Smooth muscle cell (in vitro differentiated cells): Measurements from ENCODE around the gene ETS2. TPM values are rescaled to one million over a fixed set of nuclear protein-coding genes. Genes with fewer than 3 reads are reported as not detected.

Experiments used
- DNase-seq: peaks from one replicate; lab custom pipeline; 2025; ENCODE audit not compliant: unreplicated experiment; lab: John Stamatoyannopoulos, UW
- H2AFZ ChIP-seq: fragments of 200-600 bp; sonication (generic); 2 replicates; pipeline ENCODE4 v1.6.0; 2016; ENCODE audit warnings: antibody characterized with exemption, low read depth, mild to moderate bottlenecking
- H3F3A ChIP-seq: fragments of 200-600 bp; sonication (generic); 2 replicates; pipeline ENCODE4 v1.6.0; 2017; ENCODE audit warnings: antibody characterized with exemption, low read depth
- H3K27ac ChIP-seq: fragments of 200-600 bp; sonication (generic); 2 replicates; pipeline ENCODE4 v1.5.1; 2016; ENCODE audit warnings: low read depth, mild to moderate bottlenecking
- H3K27me3 ChIP-seq: fragments of 200-600 bp; sonication (generic); 2 replicates; pipeline ENCODE4 v1.6.1; 2016; ENCODE audit warnings: low read depth, mild to moderate bottlenecking
- H3K36me3 ChIP-seq: fragments of 200-600 bp; sonication (generic); 2 replicates; pipeline ENCODE4 v1.5.1; 2016; ENCODE audit warnings: low read depth
- H3K4me1 ChIP-seq: fragments of 200-600 bp; sonication (generic); 2 replicates; pipeline ENCODE4 v1.5.1; 2016; ENCODE audit warnings: low read depth
- H3K4me2 ChIP-seq: fragments of 200-600 bp; sonication (generic); 2 replicates; pipeline ENCODE4 v1.6.0; 2016; ENCODE audit warnings: mild to moderate bottlenecking
- H3K4me3 ChIP-seq: fragments of 200-600 bp; sonication (generic); 2 replicates; pipeline ENCODE4 v1.5.1; 2016; ENCODE audit warnings: mild to moderate bottlenecking
- H3K79me2 ChIP-seq: fragments of 200-600 bp; sonication (generic); 2 replicates; pipeline ENCODE4 v1.6.0; 2016; ENCODE audit warnings: low read depth, mild to moderate bottlenecking
- H3K9ac ChIP-seq: fragments of 200-600 bp; sonication (generic); 2 replicates; pipeline ENCODE4 v1.6.0; 2016; ENCODE audit warnings: low read depth
- H3K9me3 ChIP-seq: fragments of 200-600 bp; sonication (generic); replicated peaks from 2 replicates; pipeline ENCODE4 v1.5.1; 2016; ENCODE audit warnings: low read depth
- H4K20me1 ChIP-seq: fragments of 200-600 bp; sonication (generic); 2 replicates; pipeline ENCODE4 v1.6.0; 2016; ENCODE audit warnings: low read depth
- CTCF ChIP-seq: fragments of 200-600 bp; sonication (generic); IDR thresholded peaks from 2 replicates; pipeline ENCODE4 v1.5.1; 2017; ENCODE audit warnings: borderline replicate concordance, mild to moderate bottlenecking, antibody characterized with exemption; ENCODE audit not compliant: insufficient read depth, poor library complexity, severe bottlenecking
- WGBS: methylation state at CpG from one replicate; pipeline ENCODE4 v1.1.7; 2016; ENCODE audit warnings: low lambda C conversion rate; 5-methylcytosine and 5-hydroxymethylcytosine counted together
- polyA plus RNA-seq: library from polyadenylated mRNA; unstranded; fragments of >200 nt; fragmentation: Nextera tagmentation; extraction: Ambion mirVana; gene quantifications from 2 replicates; pipeline ENCODE4 v1.2.1, GENCODE V29; 2016
- total RNA-seq: library from RNA; depleted of rRNA; stranded (reverse); fragments of >200 nt; gene quantifications from 2 replicates; pipeline ENCODE4 v1.2.3, GENCODE V29; 2014

Gene ETS2
- total and polyA plus RNA-seq, 2 experiments from 2014 or later = 65.9 to 77.7 TPM

GRCh38 chr21:38765056-38765455, 40.7 kb upstream of the ETS2 start:
- Histone ChIP-seq H3K9me3 (no peaks in the 10 kb centered on the region), H3K4me1 (peaks cover 26% of the 10 kb centered on the region), H3K36me3 (peaks cover 4% of the 10 kb centered on the region), H3K9ac (no peak overlapping the region), H3K79me2 (peaks cover 64% of the 10 kb centered on the region), H3K27ac (no peak overlapping the region), H3K4me3 (no peak overlapping the region), H2AFZ (no peak overlapping the region), H3K4me2 (no peak overlapping the region), H4K20me1 (no peaks in the 10 kb centered on the region), H3K27me3 (no peaks in the 10 kb centered on the region), H3F3A (peaks cover 25% of the 10 kb centered on the region)
- no peak for TF ChIP-seq CTCF
- no peak for DNase-seq
- 98% methylated on average over 6 of the region's 6 CpGs for WGBS

- WGBS = 82% methylated on average over 13 of the region's 13 CpGs
- Histone ChIP-seq H3K27me3 (no peaks in the 10 kb centered on the region), H3K36me3 (peaks cover 4% of the 10 kb centered on the region), H3K4me2 (peak overlapping the region; percentile 64), H3K4me1 (peaks cover 17% of the 10 kb centered on the region), H3K27ac (peak overlapping the region; percentile 99), H2AFZ (no peak overlapping the region), H3F3A (peaks cover 30% of the 10 kb centered on the region), H4K20me1 (no peaks in the 10 kb centered on the region), H3K4me3 (no peak overlapping the region), H3K9ac (peak overlapping the region; percentile 95), H3K79me2 (peaks cover 47% of the 10 kb centered on the region), H3K9me3 (no peaks in the 10 kb centered on the region)
- no peak for TF ChIP-seq CTCF
- DNase-seq = no peak
These were observed 38.6 kb upstream of the ETS2 start for GRCh38 chr21:38766987-38767722.

- Histone ChIP-seq H3K9ac (peak overlapping the region; percentile 95), H3K4me3 (no peak overlapping the region), H3F3A (peaks cover 33% of the 10 kb centered on the region), H2AFZ (no peak overlapping the region), H3K4me2 (peak overlapping the region; percentile 66), H3K27ac (peak overlapping the region; percentile 99), H3K36me3 (peaks cover 4% of the 10 kb centered on the region), H4K20me1 (no peaks in the 10 kb centered on the region), H3K9me3 (no peaks in the 10 kb centered on the region), H3K4me1 (peaks cover 23% of the 10 kb centered on the region), H3K27me3 (no peaks in the 10 kb centered on the region), H3K79me2 (peaks cover 33% of the 10 kb centered on the region)
- WGBS = 37% methylated on average over 13 of the region's 13 CpGs
- TF ChIP-seq CTCF = no peak
- DNase-seq = no peak
These were observed 37.2 kb upstream of the ETS2 start for GRCh38 chr21:38768471-38769063.
